CMK (cell line): ENCODE data around the gene ZNRD2.
"Not testable (repeated sequence)": the region's sequence is repeated elsewhere in the genome, so short reads cannot be mapped to it uniquely, and the experiment has no call there.

Experiments
- DNase-seq: peaks from one replicate; pipeline ENCODE4 v3.0.0-alpha.2; 2010; ENCODE audit warnings: low read depth

The ZNRD2 gene

GRCh38 chr11:65555693-65556231, 14.5 kb upstream of the ZNRD2 start:
- DNase-seq, result peak; percentile 92

DNA sequence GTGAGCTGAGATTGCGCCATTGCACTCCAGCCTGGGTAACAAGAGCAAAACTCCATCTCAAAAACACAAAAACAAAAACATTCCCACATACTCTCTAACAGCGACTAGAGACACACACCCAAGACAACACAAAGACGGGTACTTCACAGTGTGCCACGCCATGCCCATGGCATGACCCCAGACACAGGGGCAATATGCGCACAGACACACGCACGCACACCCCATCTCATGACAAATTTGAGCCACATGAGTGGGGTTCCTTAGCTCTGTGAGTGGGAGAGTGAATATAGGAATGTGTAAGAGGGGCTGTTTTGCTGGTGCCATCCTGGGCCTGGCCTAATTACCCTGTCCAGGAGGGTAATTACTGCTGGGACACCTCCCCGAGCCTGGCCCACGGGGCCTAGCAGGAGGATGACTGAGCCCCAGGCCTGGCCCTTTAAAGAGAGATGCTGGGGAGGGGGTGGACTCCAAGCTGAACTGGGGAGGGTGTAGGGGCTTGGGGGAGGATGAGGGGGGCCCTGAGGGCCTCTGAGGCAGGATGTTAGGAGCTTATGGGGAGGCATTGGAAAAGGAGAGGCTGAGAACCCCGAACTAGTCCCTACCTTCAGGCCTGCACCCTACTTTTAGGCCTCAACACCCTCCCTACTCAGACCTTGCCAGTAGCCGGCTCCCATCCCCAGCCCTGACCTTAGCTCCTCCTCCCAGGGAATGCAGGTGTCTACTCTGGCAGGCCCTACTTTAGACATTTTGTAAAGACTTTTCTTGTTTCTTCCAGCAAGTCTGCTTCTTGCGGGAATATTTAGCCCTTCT, 13.6 kb upstream of the ZNRD2 start:
- DNase-seq, result no peak

- no peak for DNase-seq
Measured at GRCh38 chr11:65557280-65558001, 12.8 kb upstream of the ZNRD2 start.

DNA sequence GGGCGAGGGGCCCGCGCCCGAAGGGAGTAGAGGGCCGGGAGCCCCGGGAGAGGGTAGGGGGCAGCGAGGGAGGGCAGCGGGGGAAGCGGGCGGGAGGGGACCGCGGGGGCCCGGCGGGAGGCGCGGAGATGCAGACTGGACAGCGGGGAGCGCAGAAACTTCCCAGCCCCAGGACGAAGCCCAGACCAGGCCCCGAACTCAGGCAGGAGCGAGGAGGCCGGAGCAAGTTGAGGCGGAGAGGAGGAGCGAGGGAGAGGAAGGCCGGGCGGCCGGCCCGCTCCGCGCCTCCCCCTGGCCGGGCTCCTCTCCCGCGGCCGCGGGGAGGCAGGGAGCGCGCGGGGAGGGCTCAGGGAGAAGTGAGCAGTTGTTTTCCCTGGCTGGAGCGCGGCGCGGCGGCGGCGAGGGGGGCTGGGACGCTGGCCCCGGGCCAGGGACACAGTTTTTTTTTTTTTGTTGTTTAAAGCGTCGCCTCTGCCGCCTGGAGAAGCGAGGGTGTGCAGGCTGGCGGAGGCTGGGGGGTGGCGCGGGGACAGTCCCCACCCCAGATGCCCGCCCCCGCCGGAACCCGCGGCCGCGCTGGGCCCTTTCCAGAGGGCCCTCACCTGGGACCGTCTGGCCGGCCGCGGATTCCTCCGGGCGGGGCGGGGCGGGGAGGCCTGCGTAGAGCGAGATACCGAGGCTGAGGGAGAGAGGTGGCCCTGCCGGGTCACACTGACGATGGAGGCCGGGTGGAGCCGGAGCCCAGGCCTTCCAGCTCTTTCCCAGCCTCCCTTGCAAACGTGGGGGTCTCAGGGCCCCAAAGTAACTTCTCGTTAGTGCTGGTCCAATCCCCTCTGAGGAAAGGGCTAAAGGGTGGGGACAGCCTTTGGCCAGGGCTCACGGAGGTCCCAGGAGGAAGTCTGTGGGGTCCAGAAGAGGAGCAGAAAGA, 12.0 kb upstream of the ZNRD2 start, which contains the start of gene LTBP3:
Gene LTBP3 (minus strand): TSS at position 358 of the 928 bp plus-strand sequence. CDS start 400 bp downstream, outside the sequence.
- no peak for DNase-seq

- no peak for DNase-seq
Measured at GRCh38 chr11:65558930-65559509, 11.3 kb upstream of the ZNRD2 start.

DNA sequence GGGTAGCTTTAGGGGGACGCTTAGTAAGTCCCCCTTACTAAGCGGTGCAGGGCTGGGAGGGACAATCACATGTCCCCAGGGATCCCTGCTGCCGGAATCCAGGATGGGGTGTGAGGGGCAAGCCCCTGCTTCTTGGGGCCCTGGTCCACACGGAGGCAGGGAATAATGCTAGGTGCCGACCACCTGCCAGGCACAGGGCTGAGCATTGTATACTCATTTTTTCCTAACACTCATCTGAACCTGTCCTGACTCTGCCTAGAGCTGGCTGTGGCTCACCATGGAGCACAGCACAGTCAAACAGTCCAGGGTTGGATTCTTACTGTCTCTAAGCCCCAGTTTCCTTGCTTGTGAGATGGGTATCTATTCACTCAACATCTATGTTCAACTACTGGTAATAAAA, 10.7 kb upstream of the ZNRD2 start:
- no peak for DNase-seq

DNA sequence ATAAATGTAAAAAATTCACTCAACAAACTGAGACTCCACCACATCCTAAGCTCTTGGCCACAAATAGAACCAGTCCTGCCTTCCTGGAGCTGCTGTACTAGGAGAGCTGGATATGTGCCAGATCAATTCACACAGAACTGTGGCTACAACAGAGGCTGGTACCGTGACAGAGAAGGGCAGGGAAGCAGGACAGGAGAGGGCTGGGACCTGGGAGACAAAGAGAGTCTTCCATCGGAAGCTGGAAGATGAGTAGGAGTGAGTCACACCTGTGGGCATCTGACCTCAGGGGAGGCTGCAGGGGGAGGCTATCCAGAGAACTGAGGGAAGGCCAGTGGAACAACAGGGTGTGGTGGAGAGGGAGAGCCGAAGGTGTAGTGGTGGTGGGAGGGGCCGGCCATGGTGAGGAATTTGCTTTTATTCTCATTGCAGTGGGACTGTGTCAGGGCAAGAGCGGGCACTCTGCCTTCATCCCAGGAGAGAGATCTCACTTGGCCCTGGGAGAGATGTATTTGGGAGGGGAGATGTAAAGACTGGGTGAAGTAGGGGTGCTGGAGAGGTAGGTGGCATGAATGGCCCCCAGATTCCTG, 10.2 kb upstream of the ZNRD2 start:
- no peak for DNase-seq

- no peak for DNase-seq
Measured at GRCh38 chr11:65560555-65561418, 9.5 kb upstream of the ZNRD2 start.

DNA sequence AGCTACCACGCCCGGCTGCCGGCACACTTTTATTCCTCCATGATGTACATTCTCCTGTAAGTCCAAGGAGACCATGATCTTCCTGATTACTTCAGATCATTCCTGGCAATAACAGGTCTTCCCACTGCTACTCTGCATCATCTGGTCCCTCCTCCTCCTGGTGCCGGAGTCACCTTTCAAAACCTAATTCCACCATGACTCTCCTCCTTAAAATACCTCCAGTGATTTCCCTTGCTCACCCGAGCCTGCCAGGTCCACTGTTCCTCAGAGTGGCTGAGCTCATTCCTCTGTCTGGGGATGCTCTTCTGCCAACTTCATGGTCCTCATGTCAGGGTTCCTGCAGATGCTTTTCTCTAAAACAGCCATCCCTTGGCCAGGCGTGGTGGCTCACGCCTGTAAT, 8.3 kb upstream of the ZNRD2 start:
- no peak for DNase-seq

- no peak for DNase-seq
Measured at GRCh38 chr11:65562788-65563187, 7.5 kb upstream of the ZNRD2 start.

- DNase-seq, result no peak
Measured at GRCh38 chr11:65563601-65564000, 6.7 kb upstream of the ZNRD2 start.

GRCh38 chr11:65564879-65565559, 5.3 kb upstream of the ZNRD2 start:
- DNase-seq, result not testable (repeated sequence)

DNA sequence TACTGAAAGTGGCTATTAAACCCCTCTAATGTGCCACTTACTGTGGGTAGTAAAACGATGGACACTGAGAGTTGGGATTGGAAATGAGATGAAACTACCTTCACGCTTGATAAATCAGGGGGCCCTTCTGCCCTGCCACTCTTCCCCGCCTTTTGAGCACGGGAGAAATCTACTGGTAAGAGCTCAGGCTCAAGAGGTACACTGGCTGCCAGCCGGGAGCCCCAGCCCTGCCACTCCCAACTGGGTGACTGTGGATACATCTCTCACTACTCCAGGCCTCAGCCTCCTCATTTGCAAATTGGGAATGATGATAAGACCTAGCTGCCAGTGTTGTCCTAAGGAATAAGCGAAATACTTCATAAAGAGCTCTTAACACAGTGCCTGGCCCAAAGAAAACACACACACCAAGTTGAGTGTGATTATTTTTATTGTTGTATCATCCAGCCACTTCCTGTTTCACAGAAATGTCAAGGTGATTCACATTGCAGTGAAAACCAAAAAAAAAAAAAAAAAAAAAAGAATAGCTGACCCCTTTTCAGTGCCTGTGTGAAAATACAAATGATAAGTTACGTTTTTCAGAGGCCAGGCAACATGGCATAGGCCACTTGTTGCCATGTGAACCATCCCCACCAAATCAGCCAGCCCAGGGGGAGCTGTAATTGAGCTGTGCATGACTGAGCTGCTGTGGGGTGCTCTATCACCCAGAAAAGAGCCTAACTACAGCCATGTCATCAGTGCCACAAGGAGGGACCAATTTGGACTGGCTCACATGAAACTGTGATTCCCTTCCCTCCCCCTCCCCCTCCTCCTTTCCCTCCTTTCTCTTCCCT, 4.4 kb upstream of the ZNRD2 start:
- DNase-seq, result no peak

- DNase-seq, result no peak
Measured at GRCh38 chr11:65569164-65569972, 909 bp upstream of the ZNRD2 start.

DNA sequence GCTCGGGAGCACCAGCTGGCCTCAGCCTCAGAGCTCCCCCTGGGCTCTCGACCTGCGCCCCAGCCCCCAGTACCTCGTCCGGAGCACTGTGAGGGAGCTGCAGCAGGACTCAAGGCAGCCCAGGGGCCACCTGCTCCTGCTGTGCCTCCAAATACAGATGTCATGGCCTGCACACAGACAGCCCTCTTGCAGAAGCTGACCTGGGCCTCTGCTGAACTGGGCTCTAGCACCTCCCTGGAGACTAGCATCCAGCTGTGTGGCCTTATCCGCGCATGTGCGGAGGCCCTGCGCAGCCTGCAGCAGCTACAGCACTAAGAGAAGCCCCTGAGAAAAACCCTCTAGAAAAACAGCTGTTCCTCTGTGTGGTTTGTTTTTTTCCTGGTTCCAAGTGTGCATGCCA, 1.1 kb downstream of the ZNRD2 start:
- DNase-seq, result no peak

GRCh38 chr11:65571940-65572339, 1.7 kb downstream of the ZNRD2 start:
- no peak for DNase-seq

- DNase-seq, result no peak
Measured at GRCh38 chr11:65572356-65573051, 2.2 kb downstream of the ZNRD2 start, which contains the start of gene FAM89B. FAM89B (plus strand) TSS chr11:65572538; CDS start chr11:65572670, 132 bp downstream.
